ENCODE data around the gene MTUS2. TPM values are rescaled to one million over a fixed set of nuclear protein-coding genes. Genes with fewer than 3 reads are reported as not detected.
A peak's percentile ranks its signal among the peaks of the same experiment; 100 is the strongest.

The MTUS2 gene
- total RNA-seq, 4 donors from 2014 or later: 0.20 to 1.6 (median 0.25) TPM; not detected in 1

DNA sequence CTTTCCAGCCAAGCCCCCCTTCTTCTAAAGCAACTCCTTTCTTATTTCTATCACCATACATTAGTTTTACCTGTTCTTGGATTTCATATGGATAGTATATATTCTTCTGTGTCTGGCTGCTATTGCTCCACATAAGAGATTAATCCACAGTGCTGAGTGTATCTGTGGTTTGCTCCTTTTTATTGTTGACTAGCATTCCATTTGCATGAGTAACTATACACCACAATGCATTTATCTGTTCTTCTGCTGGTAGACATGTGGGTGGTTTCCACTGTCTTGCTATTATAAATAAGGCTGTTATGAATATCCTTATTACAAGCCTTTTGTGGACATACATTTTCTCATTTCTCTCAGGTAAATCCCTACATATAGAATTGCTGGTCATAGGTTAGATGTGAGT lies 637.2 kb downstream of the MTUS2 start:
- DNase-seq (no peak), ATAC-seq (no peak)
- intact Hi-C loops (cut with DNase I; ENCODE audit: low total_unique reads): no loop called here
- Histone ChIP-seq H3K27ac (no peak overlapping the region), H3K4me3 (no peak overlapping the region), H3K27me3 (no peaks in the 10 kb centered on the region), H3K4me1 (no peaks in the 10 kb centered on the region), H3K36me3 (no peaks in the 10 kb centered on the region), H3K9me3 (no peaks in the 10 kb centered on the region)
- no peak for TF ChIP-seq POLR2A (IDR thresholded peaks at IDR 0.05)
- TF ChIP-seq, protein P1, sequence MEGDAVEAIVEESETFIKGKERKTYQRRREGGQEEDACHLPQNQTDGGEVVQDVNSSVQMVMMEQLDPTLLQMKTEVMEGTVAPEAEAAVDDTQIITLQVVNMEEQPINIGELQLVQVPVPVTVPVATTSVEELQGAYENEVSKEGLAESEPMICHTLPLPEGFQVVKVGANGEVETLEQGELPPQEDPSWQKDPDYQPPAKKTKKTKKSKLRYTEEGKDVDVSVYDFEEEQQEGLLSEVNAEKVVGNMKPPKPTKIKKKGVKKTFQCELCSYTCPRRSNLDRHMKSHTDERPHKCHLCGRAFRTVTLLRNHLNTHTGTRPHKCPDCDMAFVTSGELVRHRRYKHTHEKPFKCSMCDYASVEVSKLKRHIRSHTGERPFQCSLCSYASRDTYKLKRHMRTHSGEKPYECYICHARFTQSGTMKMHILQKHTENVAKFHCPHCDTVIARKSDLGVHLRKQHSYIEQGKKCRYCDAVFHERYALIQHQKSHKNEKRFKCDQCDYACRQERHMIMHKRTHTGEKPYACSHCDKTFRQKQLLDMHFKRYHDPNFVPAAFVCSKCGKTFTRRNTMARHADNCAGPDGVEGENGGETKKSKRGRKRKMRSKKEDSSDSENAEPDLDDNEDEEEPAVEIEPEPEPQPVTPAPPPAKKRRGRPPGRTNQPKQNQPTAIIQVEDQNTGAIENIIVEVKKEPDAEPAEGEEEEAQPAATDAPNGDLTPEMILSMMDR (IDR thresholded peaks at IDR 0.05 in 4 of 5, conservative IDR thresholded peaks at IDR 0.05 in 1 of 5): no peak
- in situ Hi-C loops (cut with MboI; ENCODE audit: low sequenced_read_pairs in 4 of 4): no loop called here

DNA sequence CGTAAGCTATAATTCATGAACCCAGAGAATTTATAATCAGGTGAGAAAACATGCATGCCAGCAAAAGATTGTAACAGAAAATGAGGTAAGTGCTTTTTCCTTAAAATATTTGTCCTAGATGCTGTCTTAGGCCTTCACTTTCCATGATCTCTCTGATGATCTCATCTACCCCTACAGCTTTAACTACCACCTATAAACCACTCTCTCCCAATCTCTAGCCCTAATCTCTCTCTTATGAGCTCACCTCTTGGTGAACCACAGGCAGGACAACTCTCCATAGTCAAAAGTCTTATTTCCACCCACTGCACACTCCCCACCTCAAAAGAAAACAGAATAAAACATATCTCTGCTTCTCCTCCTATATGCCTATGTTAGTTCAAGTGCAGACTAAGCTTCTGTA lies 638.3 kb downstream of the MTUS2 start:
- ATAC-seq (no peak), DNase-seq (no peak)
- intact Hi-C loops (cut with DNase I; ENCODE audit: low total_unique reads) (no loop called here), in situ Hi-C loops (cut with MboI; ENCODE audit: low sequenced_read_pairs in 4 of 4) (no loop called here)
- H3K36me3 ChIP-seq: no peaks in the 10 kb centered on the region
- H3K9me3 ChIP-seq: no peaks in the 10 kb centered on the region
- H3K4me1 ChIP-seq: no peaks in the 10 kb centered on the region
- no peaks in the 10 kb centered on the region for H3K27me3 ChIP-seq
- no peak for TF ChIP-seq POLR2A (IDR thresholded peaks at IDR 0.05)
- TF ChIP-seq, protein P1 (IDR thresholded peaks at IDR 0.05 in 4 of 5, conservative IDR thresholded peaks at IDR 0.05 in 1 of 5): no peak
- no peak overlapping the region for H3K4me3 ChIP-seq
- H3K27ac ChIP-seq: no peak overlapping the region

- TF ChIP-seq, protein P1 (IDR thresholded peaks at IDR 0.05 in 4 of 5, conservative IDR thresholded peaks at IDR 0.05 in 1 of 5): no peak
- TF ChIP-seq POLR2A (IDR thresholded peaks at IDR 0.05): no peak
- no peaks in the 10 kb centered on the region for H3K27me3 ChIP-seq
- ATAC-seq (no peak), DNase-seq (no peak)
- H3K4me3 ChIP-seq: no peak overlapping the region
- H3K36me3 ChIP-seq: no peaks in the 10 kb centered on the region
- no peaks in the 10 kb centered on the region for H3K9me3 ChIP-seq
- H3K27ac ChIP-seq: no peak overlapping the region
- in situ Hi-C loops (cut with MboI; ENCODE audit: low sequenced_read_pairs in 4 of 4) (no loop called here), intact Hi-C loops (cut with DNase I; ENCODE audit: low total_unique reads) (no loop called here)
- H3K4me1 ChIP-seq: no peaks in the 10 kb centered on the region
These were observed 639.7 kb downstream of the MTUS2 start for GRCh38 chr13:29459813-29460355.

DNA sequence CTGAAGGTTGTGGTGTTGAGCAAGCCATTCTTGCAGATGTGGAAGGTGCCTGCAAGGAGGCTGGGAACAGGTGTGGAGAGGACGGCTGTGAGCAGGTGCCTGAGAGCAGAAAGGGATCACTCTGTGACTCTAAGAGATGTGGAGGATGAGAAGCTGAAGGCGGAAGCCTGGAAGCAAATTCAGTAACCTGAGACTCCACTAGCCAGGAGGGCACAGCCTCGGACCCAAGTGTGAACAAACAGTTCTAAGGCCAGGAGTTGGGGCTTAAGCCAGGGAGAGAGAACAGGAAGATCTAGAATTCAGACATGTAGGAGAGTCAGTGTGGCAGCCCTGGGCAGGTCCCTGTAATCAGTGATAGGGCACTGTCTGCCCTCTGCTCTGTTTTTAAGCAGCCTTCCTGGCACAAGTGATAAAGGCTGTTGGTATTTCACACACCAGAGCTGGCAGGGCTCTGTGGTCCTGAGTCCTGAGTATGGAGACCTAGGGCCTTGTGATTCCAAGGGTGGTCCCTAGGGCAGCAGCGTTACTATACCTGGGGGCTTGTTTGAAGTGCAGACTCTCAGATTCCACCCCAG lies 644.1 kb downstream of the MTUS2 start:
- Histone ChIP-seq H3K9me3 (no peaks in the 10 kb centered on the region), H3K4me3 (no peak overlapping the region), H3K36me3 (no peaks in the 10 kb centered on the region), H3K27me3 (no peaks in the 10 kb centered on the region), H3K4me1 (no peaks in the 10 kb centered on the region), H3K27ac (no peak overlapping the region)
- DNase-seq (no peak), ATAC-seq (peak in 1 of 2 donors; percentile 79)
- TF ChIP-seq, protein P1 (IDR thresholded peaks at IDR 0.05 in 4 of 5, conservative IDR thresholded peaks at IDR 0.05 in 1 of 5): no peak
- no peak for TF ChIP-seq POLR2A (IDR thresholded peaks at IDR 0.05)
- intact Hi-C loops (cut with DNase I; ENCODE audit: low total_unique reads) (no loop called here), in situ Hi-C loops (cut with MboI; ENCODE audit: low sequenced_read_pairs in 4 of 4) (no loop called here)

All from gastrocnemius medialis (tissue), 4 donors.